HUES6 (cell line): Measurements from ENCODE around the gene CASP2.

Experiments
- H3K27ac ChIP-seq: 2 replicates; pipeline ENCODE4 v1.7.0; 2013; ENCODE audit warnings: low read depth, mild to moderate bottlenecking, low read length, inconsistent platforms
- H3K27me3 ChIP-seq: 2 replicates; pipeline ENCODE4 v1.6.1; 2013; ENCODE audit warnings: low read length; ENCODE audit not compliant: control insufficient read depth, insufficient read depth
- H3K36me3 ChIP-seq: 2 replicates; pipeline ENCODE4 v1.6.1; 2013; ENCODE audit warnings: low read length; ENCODE audit not compliant: control insufficient read depth, insufficient read depth
- H3K4me1 ChIP-seq: 2 replicates; pipeline ENCODE4 v1.6.1; 2013; ENCODE audit warnings: low read length; ENCODE audit not compliant: control insufficient read depth, insufficient read depth
- H3K4me3 ChIP-seq: 2 replicates; pipeline ENCODE4 v1.5.1; 2013; ENCODE audit warnings: low read depth, low read length
- H3K9ac ChIP-seq: one replicate; pipeline ENCODE4 v1.6.1; 2013; ENCODE audit warnings: mild to moderate bottlenecking, low read length
- H3K9me3 ChIP-seq: 2 replicates; pipeline ENCODE4 v1.6.1; 2013; ENCODE audit warnings: low read depth, low read length; ENCODE audit not compliant: control insufficient read depth, insufficient read depth

The CASP2 gene

DNA sequence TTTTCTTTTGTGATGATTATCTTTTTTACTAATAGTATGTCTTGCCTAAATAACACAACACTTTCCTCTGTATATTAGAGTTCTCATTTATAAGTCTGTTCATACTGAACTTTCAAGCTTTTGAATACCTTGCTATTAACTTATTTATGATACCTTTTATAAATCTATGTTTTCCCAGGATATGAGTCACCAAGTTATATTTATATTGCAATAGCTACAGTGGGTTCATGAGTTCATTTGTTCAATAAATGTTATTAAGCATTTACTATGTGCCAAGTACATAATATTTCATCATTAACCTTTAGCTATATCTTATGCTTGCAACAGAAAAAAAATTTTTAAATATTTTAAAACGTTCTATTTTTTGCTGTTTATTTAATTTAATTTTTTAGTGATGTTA lies 46.1 kb downstream of the CASP2 start:
- H3K27ac ChIP-seq = no peak overlapping the region
- peaks cover 2% of the 10 kb centered on the region; the same call in 1 of the 2 replicates for H3K27me3 ChIP-seq
- H3K9ac ChIP-seq = no peak overlapping the region
- H3K4me1 ChIP-seq = no peaks in the 10 kb centered on the region
- H3K4me3 ChIP-seq = no peak overlapping the region
- no peaks in the 10 kb centered on the region for H3K9me3 ChIP-seq
- H3K36me3 ChIP-seq = no peaks in the 10 kb centered on the region

DNA sequence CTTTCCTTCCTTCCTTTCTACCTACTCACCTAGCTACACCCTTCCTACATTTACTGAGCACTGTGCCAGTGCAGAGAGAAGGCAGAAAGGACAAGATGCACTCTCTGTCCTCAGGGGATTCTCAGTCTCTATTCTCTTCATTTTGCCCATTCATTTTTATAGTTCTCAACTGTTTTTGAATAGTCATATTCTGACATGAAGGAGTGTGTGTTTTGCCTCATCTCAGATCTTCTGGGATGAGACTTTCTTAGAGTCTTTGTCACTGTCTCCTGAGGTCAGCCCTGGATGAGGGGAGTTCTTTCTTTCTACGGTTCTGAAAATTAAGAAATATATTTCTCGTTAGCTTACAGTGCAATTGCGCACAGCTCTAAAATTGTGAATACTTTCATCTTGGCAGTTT lies 49.1 kb downstream of the CASP2 start:
- H3K36me3 ChIP-seq = no peaks in the 10 kb centered on the region
- no peak overlapping the region for H3K9ac ChIP-seq
- H3K4me1 ChIP-seq = no peaks in the 10 kb centered on the region
- H3K9me3 ChIP-seq = no peaks in the 10 kb centered on the region
- H3K27ac ChIP-seq = no peak overlapping the region
- H3K4me3 ChIP-seq = no peak overlapping the region
- peaks cover 2% of the 10 kb centered on the region; the same call in 1 of the 2 replicates for H3K27me3 ChIP-seq

DNA sequence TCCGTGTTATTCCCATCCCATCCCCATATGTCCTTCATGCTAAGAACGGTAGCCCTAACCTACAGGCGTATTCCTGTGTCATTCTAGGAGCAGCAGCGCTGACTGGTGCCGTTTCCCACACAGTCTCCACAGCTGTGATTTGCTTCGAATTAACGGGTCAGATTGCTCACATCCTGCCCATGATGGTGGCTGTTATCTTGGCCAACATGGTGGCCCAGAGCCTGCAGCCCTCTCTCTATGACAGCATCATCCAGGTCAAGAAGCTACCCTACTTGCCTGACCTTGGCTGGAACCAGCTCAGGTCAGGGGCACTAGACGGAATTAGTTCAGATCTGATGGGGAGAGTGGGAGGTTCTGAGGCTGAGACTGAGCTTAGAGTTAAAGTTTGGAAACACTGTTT lies 53.7 kb downstream of the CASP2 start:
- peaks cover 12% of the 10 kb centered on the region for H3K4me1 ChIP-seq
- peaks cover 14% of the 10 kb centered on the region for H3K27me3 ChIP-seq

DNA sequence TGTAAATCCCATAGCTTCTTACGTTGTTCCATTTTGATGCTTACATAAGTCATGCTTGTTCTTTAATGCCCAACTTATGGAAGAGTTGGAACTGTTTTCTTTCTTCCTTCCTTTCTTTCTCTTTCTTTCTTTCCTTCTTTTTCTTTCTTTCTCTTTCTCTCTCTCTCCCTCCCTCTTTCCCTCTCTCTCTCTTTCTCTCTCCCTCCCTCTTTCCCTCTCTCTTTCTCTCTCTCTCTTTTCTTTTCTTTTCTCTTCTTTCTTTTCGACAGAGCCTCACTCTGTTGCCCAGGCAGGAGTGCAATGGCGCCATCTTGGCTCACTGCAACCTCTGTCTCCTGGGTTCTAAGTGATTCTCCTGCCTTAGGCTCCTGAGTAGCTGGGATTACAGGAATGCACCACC lies 55.4 kb downstream of the CASP2 start:
- peaks cover 17% of the 10 kb centered on the region for H3K27me3 ChIP-seq
- no peak overlapping the region for H3K4me3 ChIP-seq
- H3K9ac ChIP-seq = no peak overlapping the region
- no peaks in the 10 kb centered on the region for H3K36me3 ChIP-seq
- no peaks in the 10 kb centered on the region for H3K9me3 ChIP-seq
- peaks cover 12% of the 10 kb centered on the region for H3K4me1 ChIP-seq
- H3K27ac ChIP-seq = no peak overlapping the region

More for the DNA sequence above, 53.7 kb downstream of the CASP2 start:
- Histone ChIP-seq H3K36me3 (no peaks in the 10 kb centered on the region), H3K9me3 (no peaks in the 10 kb centered on the region), H3K9ac (no peak overlapping the region), H3K27ac (no peak overlapping the region), H3K4me3 (no peak overlapping the region)

DNA sequence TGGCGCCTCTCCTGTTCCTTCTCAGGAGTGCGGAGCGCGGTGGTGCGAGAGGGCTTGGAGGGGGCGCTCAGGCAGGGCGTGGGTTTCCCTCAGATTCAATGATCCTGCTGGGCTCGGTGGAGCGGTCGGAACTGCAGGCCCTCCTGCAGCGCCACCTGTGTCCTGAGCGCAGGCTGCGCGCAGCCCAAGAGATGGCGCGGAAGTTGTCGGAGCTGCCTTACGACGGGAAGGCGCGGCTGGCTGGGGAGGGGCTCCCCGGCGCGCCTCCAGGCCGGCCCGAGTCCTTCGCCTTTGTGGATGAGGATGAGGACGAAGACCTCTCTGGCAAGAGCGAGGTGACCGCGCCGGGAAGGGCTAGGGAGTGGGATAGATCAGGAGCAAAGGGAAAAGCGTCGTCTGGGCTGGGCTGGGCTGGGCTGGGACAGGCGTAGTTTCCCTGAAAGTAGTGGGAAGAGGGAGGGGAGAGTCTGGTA lies 57.3 kb downstream of the CASP2 start:
- Histone ChIP-seq H3K27me3 (peaks cover 20% of the 10 kb centered on the region), H3K4me3 (peak overlapping the region; percentile 57), H3K4me1 (peaks cover 12% of the 10 kb centered on the region), H3K27ac (no peak overlapping the region), H3K9ac (peak overlapping the region; percentile 17), H3K36me3 (no peaks in the 10 kb centered on the region), H3K9me3 (no peaks in the 10 kb centered on the region)

DNA sequence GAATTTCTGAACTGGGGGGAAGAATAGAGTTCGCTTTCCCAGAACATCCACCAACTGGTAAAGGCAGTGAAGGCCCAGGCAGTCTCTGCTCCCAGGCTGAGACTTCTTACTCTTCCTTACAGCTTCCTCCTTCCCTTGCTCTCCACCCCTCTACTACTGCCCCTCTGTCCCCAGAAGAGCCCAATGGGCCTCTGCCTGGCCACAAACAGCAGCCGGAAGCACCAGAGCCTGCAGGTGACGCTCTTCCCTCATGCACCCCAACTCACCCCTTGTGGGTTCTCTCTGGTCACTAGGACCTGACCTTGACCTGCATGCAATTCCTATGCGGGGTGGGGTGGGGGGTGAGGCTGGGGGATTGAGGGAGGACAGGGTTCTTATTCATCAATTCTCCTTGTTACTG lies 57.9 kb downstream of the CASP2 start:
- H3K4me3 ChIP-seq = peak overlapping the region; percentile 57

DNA sequence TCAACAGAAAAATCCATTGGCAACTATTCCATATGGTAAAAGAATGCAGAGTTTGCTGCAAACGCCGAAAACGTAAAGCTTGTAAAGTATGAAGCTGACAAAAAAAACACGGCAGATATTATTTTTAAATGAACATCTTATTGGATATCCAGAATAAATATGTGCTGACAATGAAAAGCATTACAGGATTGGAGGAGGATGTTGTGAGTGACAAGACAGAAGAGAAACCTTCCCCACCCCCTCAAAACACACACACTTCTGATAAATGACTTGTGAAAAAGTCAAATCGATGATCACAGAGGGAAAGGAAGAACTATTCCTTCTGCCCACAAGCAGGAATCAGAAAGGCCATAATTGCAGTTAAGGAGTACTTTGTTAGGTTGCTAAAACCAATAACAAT lies 59.8 kb downstream of the CASP2 start:
- Histone ChIP-seq H3K9me3 (no peaks in the 10 kb centered on the region), H3K36me3 (no peaks in the 10 kb centered on the region), H3K9ac (no peak overlapping the region), H3K27me3 (peaks cover 20% of the 10 kb centered on the region), H3K27ac (no peak overlapping the region), H3K4me3 (no peak overlapping the region), H3K4me1 (peaks cover 16% of the 10 kb centered on the region)

More for the DNA sequence above, 57.9 kb downstream of the CASP2 start:
- no peak overlapping the region for H3K27ac ChIP-seq
- H3K27me3 ChIP-seq = peaks cover 20% of the 10 kb centered on the region
- peaks cover 12% of the 10 kb centered on the region for H3K4me1 ChIP-seq
- H3K9ac ChIP-seq = no peak overlapping the region
- H3K36me3 ChIP-seq = no peaks in the 10 kb centered on the region
- no peaks in the 10 kb centered on the region for H3K9me3 ChIP-seq

DNA sequence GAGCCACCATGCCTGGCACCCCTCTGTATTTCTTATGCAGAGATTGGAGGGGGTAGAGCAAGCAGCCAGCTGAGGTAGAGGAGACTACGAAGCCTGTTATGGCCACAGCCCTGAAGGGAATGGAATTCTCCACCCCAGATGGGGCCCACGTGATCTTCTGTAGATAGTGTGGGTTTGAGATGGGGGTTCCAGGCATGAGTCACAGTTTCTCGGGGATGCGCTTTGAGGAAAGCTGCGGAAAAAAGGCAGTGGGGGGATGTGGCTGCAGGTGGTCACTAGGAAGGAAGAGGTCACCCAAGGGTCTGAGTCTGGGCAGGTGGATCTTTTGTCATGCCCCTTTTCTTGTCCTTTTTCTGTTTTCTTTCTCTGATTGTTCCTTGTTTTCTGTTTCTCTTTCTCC lies 62.9 kb downstream of the CASP2 start:
- H3K4me3 ChIP-seq = no peak overlapping the region
- H3K27me3 ChIP-seq = peaks cover 12% of the 10 kb centered on the region
- H3K4me1 ChIP-seq = peaks cover 4% of the 10 kb centered on the region; the same call in 1 of the 2 replicates

DNA sequence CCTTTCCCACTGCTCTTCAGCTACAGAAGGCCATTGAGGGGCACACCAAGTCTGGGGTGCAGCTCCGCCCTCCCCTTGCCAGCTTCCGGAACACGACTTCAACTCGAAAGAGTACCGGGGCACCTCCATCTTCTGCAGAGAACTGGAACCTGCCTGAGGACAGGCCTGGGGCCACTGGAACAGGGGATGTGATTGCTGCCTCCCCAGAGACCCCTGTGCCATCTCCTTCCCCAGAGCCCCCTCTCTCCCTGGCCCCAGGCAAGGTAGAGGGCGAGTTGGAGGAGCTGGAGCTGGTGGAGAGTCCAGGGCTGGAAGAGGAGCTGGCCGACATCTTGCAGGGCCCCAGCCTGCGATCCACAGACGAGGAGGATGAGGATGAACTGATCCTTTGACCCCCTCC lies 63.4 kb downstream of the CASP2 start:
- H3K27me3 ChIP-seq = peaks cover 8% of the 10 kb centered on the region

More for the DNA sequence above, 62.9 kb downstream of the CASP2 start:
- Histone ChIP-seq H3K9me3 (no peaks in the 10 kb centered on the region), H3K36me3 (peaks cover 6% of the 10 kb centered on the region; the same call in 1 of the 2 replicates), H3K9ac (no peak overlapping the region), H3K27ac (no peak overlapping the region)

DNA sequence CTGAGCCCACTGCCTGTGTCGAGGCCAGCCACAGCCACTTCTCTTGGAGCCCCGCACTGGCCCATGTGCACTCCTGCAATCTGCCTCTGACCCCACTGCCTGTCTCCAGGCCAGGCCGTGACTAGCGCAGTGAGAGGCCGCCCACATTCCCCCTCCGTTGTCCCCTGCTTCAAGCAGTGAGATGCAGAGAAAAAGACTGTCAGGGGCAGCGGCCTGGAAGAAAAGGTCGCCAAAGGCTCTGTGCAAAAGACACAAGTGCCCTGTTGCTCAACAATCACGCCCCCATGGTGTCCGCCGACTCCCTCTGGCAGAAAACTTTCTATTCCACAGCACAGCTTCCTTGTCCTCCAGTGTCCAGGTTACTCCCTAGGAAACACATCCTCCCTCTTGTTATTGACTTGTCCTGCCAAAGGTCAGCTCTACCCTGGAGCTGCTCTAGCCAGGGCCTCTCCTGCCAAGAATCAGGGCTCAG lies 64.4 kb downstream of the CASP2 start:
- no peaks in the 10 kb centered on the region for H3K9me3 ChIP-seq
- peaks cover 18% of the 10 kb centered on the region; the same call in 1 of the 2 replicates for H3K36me3 ChIP-seq
- H3K9ac ChIP-seq = no peak overlapping the region
- no peak overlapping the region for H3K4me3 ChIP-seq
- peaks cover 4% of the 10 kb centered on the region; the same call in 1 of the 2 replicates for H3K4me1 ChIP-seq
- H3K27me3 ChIP-seq = peaks cover 2% of the 10 kb centered on the region; the same call in 1 of the 2 replicates
- no peak overlapping the region for H3K27ac ChIP-seq

More for the DNA sequence above, 63.4 kb downstream of the CASP2 start:
- Histone ChIP-seq H3K4me1 (peaks cover 4% of the 10 kb centered on the region; the same call in 1 of the 2 replicates), H3K27ac (no peak overlapping the region), H3K36me3 (peaks cover 11% of the 10 kb centered on the region; the same call in 1 of the 2 replicates), H3K4me3 (no peak overlapping the region), H3K9me3 (no peaks in the 10 kb centered on the region), H3K9ac (no peak overlapping the region)

DNA sequence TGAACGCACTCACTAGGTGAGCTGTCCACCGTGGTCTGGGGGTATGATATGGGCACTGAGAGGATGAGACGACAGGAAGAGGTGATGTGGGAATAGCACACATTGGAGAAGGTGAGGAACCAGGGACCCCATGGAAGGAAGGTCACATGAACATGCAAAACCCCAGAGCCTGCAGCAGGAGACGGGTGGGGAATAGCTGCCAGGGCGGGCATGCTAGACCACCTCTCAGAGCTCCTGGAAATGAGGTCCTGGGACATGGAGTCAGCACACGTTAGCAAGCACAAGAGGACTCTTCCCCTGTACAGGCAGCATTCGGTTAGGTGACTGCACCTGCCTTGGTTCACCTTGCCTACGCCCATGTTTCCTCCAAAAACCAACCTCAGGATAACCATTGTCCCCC lies 66.2 kb downstream of the CASP2 start:
- Histone ChIP-seq H3K27ac (no peak overlapping the region), H3K27me3 (no peaks in the 10 kb centered on the region; the same call in 1 of the 2 replicates), H3K9me3 (no peaks in the 10 kb centered on the region), H3K36me3 (peaks cover 27% of the 10 kb centered on the region; the same call in 1 of the 2 replicates), H3K4me1 (peaks cover 4% of the 10 kb centered on the region; the same call in 1 of the 2 replicates), H3K9ac (no peak overlapping the region), H3K4me3 (no peak overlapping the region)
